Activated CD8-positive, alpha-beta memory T cell treated with anti-CD3 and anti-CD28 coated beads, Interleukin-2, amount 50 U/mL, for 48 hours (primary cell): ENCODE results near the gene ATP2B2.
A peak's percentile ranks its signal among the peaks of the same experiment; 100 is the strongest.

Source experiments
- DNase-seq: peaks from one replicate; pipeline ENCODE4 v3.0.0-alpha.2; 2020

The ATP2B2 gene

GRCh38 chr3:10529809-10530208 is 24.4 kb upstream of the ATP2B2 start:
- peak; percentile 32 for DNase-seq

GRCh38 chr3:10528046-10528445 is 22.7 kb upstream of the ATP2B2 start:
- no peak for DNase-seq

GRCh38 chr3:10527295-10528001 is 22.1 kb upstream of the ATP2B2 start:
- peak; percentile 23 for DNase-seq

GRCh38 chr3:10526366-10526765 is 21.0 kb upstream of the ATP2B2 start:
- DNase-seq = peak; percentile 18

- DNase-seq = peak; percentile 13
Measured at GRCh38 chr3:10524799-10525301, 19.5 kb upstream of the ATP2B2 start.

- DNase-seq = peak; percentile 7
Measured at GRCh38 chr3:10524270-10524669, 18.9 kb upstream of the ATP2B2 start.

GRCh38 chr3:10523561-10523960 is 18.2 kb upstream of the ATP2B2 start:
- DNase-seq = no peak

- peak; percentile 18 for DNase-seq
Measured at GRCh38 chr3:10522646-10523303, 17.4 kb upstream of the ATP2B2 start.

- DNase-seq = peak; percentile 29
Measured at GRCh38 chr3:10521772-10522441, 16.5 kb upstream of the ATP2B2 start.

- DNase-seq = peak; percentile 26
Measured at GRCh38 chr3:10520072-10520471, 14.7 kb upstream of the ATP2B2 start.

- DNase-seq = peak; percentile 35
Measured at GRCh38 chr3:10519236-10519635, 13.8 kb upstream of the ATP2B2 start.

- DNase-seq = peak; percentile 41
Measured at GRCh38 chr3:10518506-10519150, 13.2 kb upstream of the ATP2B2 start.

GRCh38 chr3:10517627-10518026 is 12.2 kb upstream of the ATP2B2 start:
- peak; percentile 22 for DNase-seq

- DNase-seq = peak; percentile 35
Measured at GRCh38 chr3:10516544-10517452, 11.4 kb upstream of the ATP2B2 start.

- no peak for DNase-seq
Measured at GRCh38 chr3:10515884-10516495, 10.6 kb upstream of the ATP2B2 start.

GRCh38 chr3:10515396-10515795 is 10.0 kb upstream of the ATP2B2 start:
- no peak for DNase-seq

- no peak for DNase-seq
Measured at GRCh38 chr3:10514407-10515069, 9.2 kb upstream of the ATP2B2 start.

- no peak for DNase-seq
Measured at GRCh38 chr3:10513306-10513705, 7.9 kb upstream of the ATP2B2 start.

GRCh38 chr3:10512687-10513086 is 7.3 kb upstream of the ATP2B2 start:
- DNase-seq = no peak

GRCh38 chr3:10511809-10512494 is 6.6 kb upstream of the ATP2B2 start:
- DNase-seq = no peak
